HG02870 (cell line): ENCODE data around the gene SIRT7.

ENCODE experiments used
- ATAC-seq: cut with Tn5 transposase; IDR thresholded peaks from one replicate; pipeline ENCODE4 v1.9.1; 2021; ENCODE audit warnings: mild to moderate bottlenecking, moderate library complexity; ENCODE audit not compliant: unreplicated experiment

SIRT7 gene

DNA sequence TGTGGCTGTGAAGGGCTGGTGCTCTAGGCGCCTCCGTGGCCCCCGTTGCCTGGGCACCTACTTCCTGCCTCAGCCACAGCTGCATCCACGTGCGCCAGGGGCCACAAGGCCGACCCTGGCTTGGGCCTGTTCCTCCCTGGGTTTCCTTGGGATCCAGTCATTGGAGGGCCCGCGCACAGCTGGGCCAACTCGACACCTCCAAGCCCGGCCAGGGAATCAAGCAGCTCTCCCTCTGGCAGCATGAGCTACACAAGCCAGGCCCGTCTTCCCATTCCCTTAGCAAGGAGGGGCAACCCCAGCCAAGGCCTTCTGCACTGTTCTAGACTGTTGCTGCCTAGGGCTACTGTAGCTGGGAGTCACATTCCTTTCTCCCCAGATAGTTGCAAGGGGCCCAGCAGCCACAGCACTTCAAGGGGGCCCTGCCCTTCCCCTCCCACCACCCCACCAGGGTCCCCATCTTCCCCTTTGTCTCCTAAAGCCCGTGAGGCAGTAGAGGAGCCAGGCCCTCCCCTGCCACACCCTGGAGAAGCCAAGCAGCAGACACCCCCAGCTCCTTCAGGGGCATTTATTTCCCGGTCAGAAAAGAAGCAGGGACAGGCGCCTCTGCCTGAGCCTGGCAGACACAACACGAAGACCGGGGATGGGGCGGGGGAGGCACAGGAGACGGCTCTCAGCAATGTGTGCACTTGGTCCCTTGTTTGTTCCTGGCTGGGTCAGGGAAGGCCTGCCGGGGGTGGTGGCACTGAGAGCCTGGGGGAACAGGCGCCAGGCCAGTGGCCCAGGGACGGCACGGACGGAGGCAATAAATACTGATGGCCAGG is 50.6 kb downstream of the SIRT7 start:
- no peak for ATAC-seq

DNA sequence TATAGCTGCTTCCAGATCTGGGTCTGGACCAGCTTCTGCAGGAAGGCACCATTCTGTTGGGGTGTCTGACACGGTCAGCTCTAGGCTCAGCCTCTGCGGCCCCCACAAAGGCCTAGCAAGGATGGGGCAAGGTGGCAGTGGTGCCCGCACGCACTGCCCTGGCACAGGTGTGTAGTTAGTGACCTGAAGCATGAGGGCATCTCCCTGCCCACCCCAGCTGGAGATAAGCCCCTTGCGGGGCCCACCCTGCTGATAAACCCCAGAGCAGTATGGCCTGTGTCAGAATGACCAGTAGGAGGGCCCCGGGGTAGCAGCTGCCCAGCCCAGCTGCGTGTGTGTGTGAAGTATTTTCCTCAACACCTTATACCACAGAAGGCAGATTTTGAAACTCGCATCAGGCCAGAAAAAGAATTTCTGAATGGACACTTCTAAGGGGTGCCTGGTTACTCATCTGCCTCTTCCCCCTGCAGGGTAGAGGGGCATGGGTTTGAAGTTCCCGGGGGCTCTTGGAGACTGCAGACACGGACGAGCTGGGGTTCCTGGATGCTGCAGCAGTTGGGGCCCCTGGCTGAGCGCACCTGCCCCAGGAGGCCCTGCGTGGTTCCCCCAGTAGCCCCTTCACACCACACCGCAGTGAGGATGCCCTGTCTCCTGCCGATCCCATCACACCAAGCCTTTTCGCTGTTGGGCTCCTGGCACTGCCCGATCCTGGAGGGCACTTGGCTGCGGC is 51.4 kb downstream of the SIRT7 start:
- no peak for ATAC-seq

GRCh38 chr17:81865733-81866439 is 52.1 kb downstream of the SIRT7 start:
- no peak for ATAC-seq

DNA sequence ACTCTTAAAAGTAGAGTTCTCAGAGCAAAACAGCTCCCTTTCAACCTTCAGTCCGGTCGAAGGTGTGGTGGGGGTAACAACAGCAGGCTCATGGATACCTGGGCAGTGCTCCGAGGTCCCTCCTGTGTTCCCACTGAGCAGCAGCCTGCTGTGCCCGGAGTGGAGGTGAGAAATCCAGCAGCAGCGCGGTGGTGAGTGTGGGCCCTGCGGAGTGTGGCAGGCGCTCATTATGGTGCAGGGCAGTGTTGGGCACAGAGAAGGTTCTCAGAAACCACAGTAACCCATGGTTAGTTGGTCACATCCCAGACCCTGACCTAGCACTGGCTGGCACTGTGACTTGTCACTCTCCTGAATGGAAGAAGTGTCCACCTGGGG is 52.6 kb downstream of the SIRT7 start:
- no peak for ATAC-seq

GRCh38 chr17:81863833-81864768 is 53.9 kb downstream of the SIRT7 start:
- no peak for ATAC-seq

- no peak for ATAC-seq
Measured at GRCh38 chr17:81863123-81863675, 54.8 kb downstream of the SIRT7 start.
